ENCODE data around the gene OMG.

OMG gene

GRCh38 chr17:31281061-31281460 lies 16.0 kb downstream of the OMG start (continued):
- TF ChIP-seq ZNF138 (tag by site-specific recombination; IDR thresholded peaks at IDR 0.05; ENCODE audit: borderline replicate concordance) (no peak), BCL11B (tag by site-specific recombination; IDR thresholded peaks at IDR 0.05; ENCODE audit: low read depth) (no peak), ZNF624 (tag by site-specific recombination; IDR thresholded peaks at IDR 0.05) (no peak)

GRCh38 chr17:31279401-31279800 lies 17.6 kb downstream of the OMG start:
- no peaks in the 10 kb centered on the region for H3K9me3 ChIP-seq (ENCODE audit: control insufficient read depth, insufficient read depth, low read depth, low read length)
- H3K36me3 ChIP-seq (ENCODE audit: control insufficient read depth in 2 of 2, insufficient read depth in 1 of 2, low read length in 2 of 2) = peaks cover 23 to 24% of the 10 kb centered on the region in 2 experiments; a peak in 2 of 3 replicates
- POLR2A ChIA-PET = no interaction called here
- H3K4me3 ChIP-seq (ENCODE audit: low read depth, low read length) = no peak overlapping the region
- TF ChIP-seq ZNF221 (tag by site-specific recombination; IDR thresholded peaks at IDR 0.05; ENCODE audit: borderline replicate concordance) (no peak), ZNF16 (tag by site-specific recombination; IDR thresholded peaks at IDR 0.05; ENCODE audit: low read depth) (no peak), FEZF1 (tag by site-specific recombination; IDR thresholded peaks at IDR 0.05) (no peak), ZBTB1 (tag by site-specific recombination; IDR thresholded peaks at IDR 0.05) (no peak), ZSCAN23 (tag by site-specific recombination; IDR thresholded peaks at IDR 0.05) (no peak), ZNF248 (tag by site-specific recombination; IDR thresholded peaks at IDR 0.05) (no peak), ZNF302 (tag by site-specific recombination; IDR thresholded peaks at IDR 0.05; ENCODE audit: low read depth) (no peak), ZNF658 (tag by site-specific recombination; IDR thresholded peaks at IDR 0.05) (no peak), ZNF76 (tag by site-specific recombination; IDR thresholded peaks at IDR 0.05; ENCODE audit: borderline replicate concordance, low read depth) (no peak), ZEB2 (tag by site-specific recombination; IDR thresholded peaks at IDR 0.05) (no peak), ZNF416 (tag by site-specific recombination; IDR thresholded peaks at IDR 0.05) (no peak), ZNF324 (tag by site-specific recombination; IDR thresholded peaks at IDR 0.05) (no peak), HOXA7 (CRISPR knock-in tag; IDR thresholded peaks at IDR 0.05; ENCODE audit: borderline replicate concordance) (no peak), SETDB1 (IDR thresholded peaks at IDR 0.05; ENCODE audit: insufficient read length, low read length) (no peak), MYNN (tag by site-specific recombination; IDR thresholded peaks at IDR 0.05; ENCODE audit: borderline replicate concordance) (no peak), KLF1 (tag by site-specific recombination; IDR thresholded peaks at IDR 0.05) (no peak), ZNF548 (tag by site-specific recombination; IDR thresholded peaks at IDR 0.05) (no peak), ZNF747 (tag by site-specific recombination; IDR thresholded peaks at IDR 0.05) (no peak), BCL6B (tag by site-specific recombination; IDR thresholded peaks at IDR 0.05) (no peak), HOXC10 (CRISPR knock-in tag; IDR thresholded peaks at IDR 0.05) (no peak)
- CTCF ChIA-PET = interaction anchor here (0.6 kb wide), 1 partner anchor 62 kb away, joined by 4 read pairs; no protein-coding TSS in a partner anchor
- no peaks in the 10 kb centered on the region for H3K4me1 ChIP-seq (ENCODE audit: control insufficient read depth, insufficient read depth, low read length)
- H3K27ac ChIP-seq (ENCODE audit: extremely low read depth, low read depth, low read length) = no peak overlapping the region

- Histone ChIP-seq H3K9me3 (ENCODE audit: control insufficient read depth, insufficient read depth, low read depth, low read length) (no peaks in the 10 kb centered on the region), H3K36me3 (ENCODE audit: control insufficient read depth in 2 of 2, insufficient read depth in 1 of 2, low read length in 2 of 2) (peaks cover 24 to 28% of the 10 kb centered on the region in 2 experiments), H3K27ac (ENCODE audit: extremely low read depth, low read depth, low read length) (no peak overlapping the region), H3K4me1 (ENCODE audit: control insufficient read depth, insufficient read depth, low read length) (no peaks in the 10 kb centered on the region; the same call in 1 of the 2 replicates), H3K4me3 (ENCODE audit: low read depth, low read length) (no peak overlapping the region)
- CTCF ChIA-PET = interaction anchor here (0.6 kb wide), 1 partner anchor 304 kb away, joined by 3 read pairs; no protein-coding TSS in a partner anchor
- no peak for TF ChIP-seq ZNF629 (tag by site-specific recombination; IDR thresholded peaks at IDR 0.05)
- TF ChIP-seq ZNF184 (tag by site-specific recombination; IDR thresholded peaks at IDR 0.05) = no peak
- TF ChIP-seq GLI4 (tag by site-specific recombination; IDR thresholded peaks at IDR 0.05) = no peak
- TF ChIP-seq INSM2 (tag by site-specific recombination; IDR thresholded peaks at IDR 0.05) = no peak
- POLR2A ChIA-PET = no interaction called here
Measured at GRCh38 chr17:31275116-31275515, 21.9 kb downstream of the OMG start.

All from HEK293 (cell line).